ENCODE measurements around the gene C5AR2.

Gene C5AR2

GRCh38 chr19:47388721-47389120, 56.7 kb downstream of the C5AR2 start:
- peak in 1 of 5 donors; percentile 20 for DNase-seq

GRCh38 chr19:47389150-47389556, 57.2 kb downstream of the C5AR2 start:
- DNase-seq: no peak

- DNase-seq: no peak
These were observed 58.8 kb downstream of the C5AR2 start for GRCh38 chr19:47390533-47391488.

- DNase-seq: peak; percentile 59 to 79 (median 68)
These were observed 59.7 kb downstream of the C5AR2 start for GRCh38 chr19:47391510-47392223.

Data from T-helper 1 cell (primary cell).